K562 (cell line): ENCODE measurements around the gene ARL6IP1. TPM values are rescaled to one million over a fixed set of nuclear protein-coding genes. Genes with fewer than 3 reads are reported as not detected.
A peak's percentile ranks its signal among the peaks of the same experiment; 100 is the strongest.
"Not testable (repeated sequence)": the region's sequence is repeated elsewhere in the genome, so short reads cannot be mapped to it uniquely, and the experiment has no call there.

Experiments
- ATAC-seq: fragments of 200-7000 bp; cut with Tn5 transposase; 3 replicates; pipeline ENCODE4 v1.9.1; 2020; ENCODE audit warnings: moderate library complexity
- BruUV-seq: library from RNA; stranded (reverse); fragments of 400-500 nt; replicated peaks from 2 replicates; lab custom pipeline; 2021; lab: Mats Ljungman, UMichigan
- CTCF ChIA-PET: fragments of 300-600 bp; formaldehyde crosslinking; extraction: SDS; loops from one replicate; lab custom pipeline; 2021; ENCODE audit warnings: low intra/inter-chr PET ratio; lab: Yijun Ruan, JAX
- POLR2A ChIA-PET: fragments of 300-600, 350-650 bp; sonication (Branson Sonifier 250); formaldehyde crosslinking; extraction: SDS; loops from one replicate; lab custom pipeline; 2021; ENCODE audit warnings: antibody characterized with exemption, inconsistent platforms; lab: Yijun Ruan, JAX
- DNase-seq, 4 experiments: peaks; one replicate each; pipeline versions ENCODE4 v3.0.0 to v3.0.0-alpha.2; 2011 to 2018; ENCODE audit warnings: low spot score in 3 of 4, mixed read lengths in 3 of 4; ENCODE audit errors: extremely low read depth in 1 of 4
- FAIRE-seq: peaks from 2 replicates; lab custom pipeline; 2011; peaks lifted over from hg19 to GRCh38; lab: Jason Lieb, UNC
- H2AFZ ChIP-seq: 2 replicates; pipeline ENCODE4 v1.6.0; 2011; ENCODE audit warnings: low read depth, low read length, control low read depth, inconsistent platforms
- H3K27ac ChIP-seq: fragments of 200-600 bp; 3 replicates; pipeline ENCODE4 v1.8.0; 2011; ENCODE audit warnings: low read depth, mild to moderate bottlenecking, control low read depth, inconsistent platforms, low read length, moderate library complexity, mixed read lengths; ENCODE audit errors: extremely low read depth
- H3K27me3 ChIP-seq, 2 experiments: fragments of 300-600 bp in 1 of 2; 2 replicates in 1 of 2; 3 replicates in 1 of 2; pipeline versions ENCODE4 v1.6.0 to v1.8.0; 2011; ENCODE audit warnings: inconsistent platforms in 2 of 2, low read length in 2 of 2, mild to moderate bottlenecking in 1 of 2, mixed read lengths in 1 of 2, moderate library complexity in 1 of 2; ENCODE audit not compliant: control insufficient read depth in 2 of 2, insufficient read depth in 2 of 2
- H3K36me3 ChIP-seq: fragments of 300-600 bp; 3 replicates; pipeline ENCODE4 v1.8.0; 2011; ENCODE audit warnings: mild to moderate bottlenecking, low read length, inconsistent platforms; ENCODE audit not compliant: control insufficient read depth, insufficient read depth
- H3K4me1 ChIP-seq, 2 experiments: fragments of 200-600 bp in 1 of 2; replicated peaks in 1 of 2; 2 replicates in 1 of 2; 3 replicates in 1 of 2; pipeline versions ENCODE4 v1.5.1 to v1.8.0; 2011; ENCODE audit warnings: inconsistent platforms in 2 of 2, low read length in 2 of 2, mild to moderate bottlenecking in 1 of 2, mixed read lengths in 1 of 2, moderate library complexity in 1 of 2; ENCODE audit not compliant: control insufficient read depth in 2 of 2, insufficient read depth in 2 of 2
- H3K4me2 ChIP-seq: 2 replicates; pipeline ENCODE4 v1.6.1; 2011; ENCODE audit warnings: low read length, control low read depth, inconsistent platforms, mixed read lengths; ENCODE audit not compliant: insufficient read depth
- H3K4me3 ChIP-seq: fragments of 200-600 bp; sonication (generic), shearing (Covaris generic); 2 replicates; pipeline ENCODE4 v1.5.1; 2016; ENCODE audit warnings: control low read depth, inconsistent platforms
- H3K79me2 ChIP-seq: fragments of 200-600 bp; 3 replicates; pipeline ENCODE4 v1.8.0; 2011; ENCODE audit warnings: low read length, inconsistent platforms; ENCODE audit not compliant: control insufficient read depth, insufficient read depth
- H3K9ac ChIP-seq, 2 experiments: 2 replicates each; pipeline versions ENCODE4 v1.6.0 to v1.6.1; 2011; ENCODE audit warnings: low read depth in 2 of 2, low read length in 2 of 2, control low read depth in 1 of 2, inconsistent platforms in 1 of 2, mild to moderate bottlenecking in 1 of 2, mixed read lengths in 1 of 2; ENCODE audit not compliant: insufficient read depth in 1 of 2
- H3K9me1 ChIP-seq: one replicate; pipeline ENCODE4 v1.6.0; 2011; ENCODE audit warnings: inconsistent platforms, mild to moderate bottlenecking, low read length, moderate library complexity; ENCODE audit not compliant: control insufficient read depth, insufficient read depth
- H3K9me3 ChIP-seq: replicated peaks from 2 replicates; pipeline ENCODE4 v1.5.1; 2011; ENCODE audit warnings: low read depth, low read length, inconsistent platforms; ENCODE audit not compliant: control insufficient read depth, insufficient read depth
- H4K20me1 ChIP-seq: replicated peaks from 2 replicates; pipeline ENCODE4 v1.6.1; 2011; ENCODE audit warnings: low read length, inconsistent platforms, mixed read lengths; ENCODE audit not compliant: control insufficient read depth, insufficient read depth
- SUPT5H ChIP-seq: fragments of 450-650 bp; IDR thresholded peaks from 2 replicates; pipeline ENCODE4 v1.6.1; 2016
- WGBS: fragments of 100-300 bp; shearing (Covaris generic); methylation state at CpG from one replicate; pipeline ENCODE4 v1.1.6; 2016; ENCODE audit warnings: low coverage, mixed read lengths; ENCODE audit not compliant: insufficient coverage; ENCODE audit errors: missing lambda C conversion rate; 5-methylcytosine and 5-hydroxymethylcytosine counted together
- in situ Hi-C: fragments of 300-500 bp; cut with MboI; formaldehyde crosslinking; loops from 4 replicates; pipeline ENCODE4 v1.15.0; 2018; ENCODE audit warnings: inconsistent platforms, mixed read lengths
- intact Hi-C: fragments of 100-400 bp; cut with micrococcal nuclease; formaldehyde crosslinking; loops from 2 replicates; pipeline ENCODE4 v1.14.2; 2022
- polyA plus RNA-seq, 8 experiments: library from polyadenylated mRNA; depleted of rRNA in 4 of 8; stranded (reverse) in 5 of 8; unstranded in 3 of 8; fragments of >200 nt; fragmentation: Nextera tagmentation in 2 of 8; fragmentation: Illumina TruSeq in 1 of 8; extraction: Ambion mirVana in 2 of 8; extraction: Trizol in 1 of 8; gene quantifications; 2 replicates each; pipeline versions ENCODE4 v1.2.1 to v1.2.3, GENCODE V29; 2011 to 2014; ENCODE audit warnings: inconsistent platforms in 1 of 8, missing spikeins in 1 of 8
- total RNA-seq, 7 experiments: library from RNA; depleted of rRNA in 6 of 7; stranded (reverse); fragments of >200 nt in 6 of 7; fragmentation: Illumina TruSeq in 2 of 7; extraction: Trizol in 2 of 7; gene quantifications; 2 replicates each; pipeline versions ENCODE4 v1.2.1 to v1.2.3, GENCODE V29; 2011 to 2021; ENCODE audit warnings: low replicate concordance in 1 of 7

Gene ARL6IP1
- total and polyA plus RNA-seq, 9 of the 15 experiments (the other 6 are each of a cell fraction or from before 2014, with no cell fraction given), result 102 to 391 (median 162) TPM

- H3K27me3 ChIP-seq, H3K4me3 ChIP-seq, H2AFZ ChIP-seq, H3K4me2 ChIP-seq, POLR2A ChIA-PET, H3K9me3 ChIP-seq, H3K9me1 ChIP-seq, intact Hi-C loops, H3K4me1 ChIP-seq, BruUV-seq, H3K9ac ChIP-seq, CTCF ChIA-PET, DNase-seq, in situ Hi-C loops, FAIRE-seq, H3K27ac ChIP-seq: not testable (repeated sequence)
- H4K20me1 ChIP-seq, result peaks cover 27% of the 10 kb centered on the region
- H3K36me3 ChIP-seq, result peaks cover 33% of the 10 kb centered on the region
- WGBS, result 57% methylated on average over 7 of the region's 8 CpGs
- ATAC-seq, result peak; percentile 22
- peaks cover 29% of the 10 kb centered on the region for H3K79me2 ChIP-seq
- TF ChIP-seq SUPT5H, result 0 out of 2 replicates have a peak, but pooled peaks have one; percentile 26
Measured at GRCh38 chr16:18780460-18781026, 20.8 kb downstream of the ARL6IP1 start.

- not testable (repeated sequence) for H2AFZ ChIP-seq
Measured at GRCh38 chr16:18777664-18778063, 23.7 kb downstream of the ARL6IP1 start.

More at GRCh38 chr16:18777664-18778063, 23.7 kb downstream of the ARL6IP1 start:
- POLR2A ChIA-PET, H3K79me2 ChIP-seq, H3K9me1 ChIP-seq, H4K20me1 ChIP-seq, ATAC-seq, CTCF ChIA-PET, H3K4me2 ChIP-seq, BruUV-seq, H3K4me3 ChIP-seq, H3K36me3 ChIP-seq, H3K4me1 ChIP-seq, H3K27ac ChIP-seq, intact Hi-C loops, H3K27me3 ChIP-seq, FAIRE-seq, in situ Hi-C loops, DNase-seq, H3K9me3 ChIP-seq, H3K9ac ChIP-seq: not testable (repeated sequence)
- no CpG with 5 or more reads among the region's 1 CpG for WGBS
